HG03159 (cell line): ENCODE data around the gene RCAN2.
"Not testable (repeated sequence)": the region's sequence is repeated elsewhere in the genome, so short reads cannot be mapped to it uniquely, and the experiment has no call there.

ENCODE experiments used
- ATAC-seq: cut with Tn5 transposase; IDR thresholded peaks from one replicate; pipeline ENCODE4 v1.9.1; 2021; ENCODE audit warnings: mild to moderate bottlenecking, moderate library complexity; ENCODE audit not compliant: unreplicated experiment

RCAN2 gene

DNA sequence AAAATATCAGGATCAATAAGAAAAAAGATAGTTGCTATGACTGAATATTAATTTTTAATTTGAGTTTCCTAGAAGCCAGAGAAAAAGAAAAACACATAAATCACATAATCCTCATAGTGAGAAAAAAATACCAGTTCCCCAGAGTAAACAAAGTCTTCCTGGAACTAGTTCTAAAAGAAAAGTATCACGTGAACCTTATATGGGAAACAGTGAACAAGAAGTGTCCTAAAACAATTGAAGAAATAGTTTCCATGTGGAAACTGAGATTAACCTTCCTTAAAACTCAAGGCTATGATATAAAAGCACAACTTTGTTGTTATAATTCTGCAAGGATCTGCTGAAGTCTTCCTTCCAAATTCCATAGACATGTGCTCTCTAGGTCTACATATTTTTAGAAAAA is 50.6 kb downstream of the RCAN2 start:
- no peak for ATAC-seq

DNA sequence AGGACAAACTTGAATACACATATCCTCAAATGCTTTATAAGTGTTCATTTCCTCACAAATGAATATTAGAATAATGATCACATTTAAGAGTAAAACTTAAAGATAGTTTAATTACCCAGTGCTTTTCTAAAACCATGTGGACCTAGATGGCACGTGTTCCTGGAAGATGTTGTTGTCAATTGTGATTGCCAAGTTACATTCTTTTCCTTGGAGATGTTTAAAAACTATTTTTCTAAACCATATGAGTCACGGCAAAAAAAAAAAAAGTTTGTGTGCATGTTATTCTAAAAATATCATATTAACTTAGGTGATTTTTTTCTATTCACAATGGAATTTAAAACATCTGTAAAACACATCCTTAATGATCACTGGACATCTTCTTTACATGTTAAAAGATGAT is 51.1 kb downstream of the RCAN2 start:
- ATAC-seq: no peak

DNA sequence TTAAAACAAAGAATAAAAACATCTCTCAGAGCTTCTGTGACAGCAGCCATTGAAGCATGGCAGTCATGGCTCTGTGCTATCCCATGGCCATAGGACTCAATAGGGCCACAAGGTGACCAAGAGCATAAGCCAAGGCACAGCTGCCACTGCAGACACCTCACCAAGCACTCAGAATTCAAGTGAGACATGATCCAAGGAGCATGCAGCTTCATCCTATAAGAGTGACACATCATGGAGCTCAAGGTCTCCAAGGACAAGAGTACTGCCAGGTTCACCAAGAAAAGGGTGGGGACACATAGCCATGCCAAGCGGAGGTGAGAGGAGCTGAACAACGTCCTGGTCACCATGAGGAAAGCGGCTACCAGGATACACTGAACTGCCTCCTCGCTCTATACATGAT is 53.0 kb downstream of the RCAN2 start:
- ATAC-seq: no peak

DNA sequence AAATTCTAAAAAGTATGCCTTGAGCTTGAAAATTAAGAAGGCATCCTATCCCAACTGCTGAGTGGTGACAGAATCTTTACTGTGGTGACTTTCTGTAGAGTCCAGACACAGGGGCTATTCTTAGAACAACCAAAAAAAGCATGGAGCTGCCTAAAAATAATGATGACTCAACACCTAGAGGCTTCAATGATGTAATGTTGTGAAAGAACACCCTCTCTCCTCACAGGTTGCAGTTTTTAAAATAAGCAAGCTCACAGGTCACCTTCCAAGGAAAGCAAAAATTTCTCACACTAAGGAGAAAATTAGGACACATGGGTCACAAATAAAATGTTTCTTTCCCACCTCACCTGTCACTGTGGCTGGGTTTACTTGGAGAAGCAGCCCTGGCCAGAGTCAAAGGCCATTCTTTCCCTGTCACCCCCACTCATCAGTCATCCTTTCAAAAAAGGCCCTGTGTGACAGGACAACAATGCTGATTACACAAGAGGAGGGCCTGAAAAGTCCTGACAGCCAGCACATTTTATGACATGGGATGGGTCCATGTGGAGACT is 53.5 kb downstream of the RCAN2 start:
- no peak for ATAC-seq

DNA sequence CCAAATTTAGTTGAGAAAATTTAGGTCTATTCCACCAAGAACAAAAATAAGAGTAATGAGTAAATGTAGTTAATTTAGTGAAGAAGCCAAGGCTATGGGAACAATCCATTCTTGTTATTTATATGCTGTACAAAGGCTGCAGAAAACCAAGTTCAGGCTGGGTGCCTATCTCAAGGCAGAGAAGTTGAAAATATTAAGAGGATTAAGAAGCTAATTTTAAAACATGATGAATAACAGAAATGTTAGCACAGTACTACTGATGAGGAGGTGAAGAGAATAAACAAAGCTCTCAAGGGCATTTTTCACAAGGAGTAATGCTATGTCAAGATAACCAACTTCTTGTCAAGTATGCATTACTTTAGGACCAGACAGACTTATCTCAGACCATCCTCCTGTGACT is 68.6 kb downstream of the RCAN2 start:
- no peak for ATAC-seq

DNA sequence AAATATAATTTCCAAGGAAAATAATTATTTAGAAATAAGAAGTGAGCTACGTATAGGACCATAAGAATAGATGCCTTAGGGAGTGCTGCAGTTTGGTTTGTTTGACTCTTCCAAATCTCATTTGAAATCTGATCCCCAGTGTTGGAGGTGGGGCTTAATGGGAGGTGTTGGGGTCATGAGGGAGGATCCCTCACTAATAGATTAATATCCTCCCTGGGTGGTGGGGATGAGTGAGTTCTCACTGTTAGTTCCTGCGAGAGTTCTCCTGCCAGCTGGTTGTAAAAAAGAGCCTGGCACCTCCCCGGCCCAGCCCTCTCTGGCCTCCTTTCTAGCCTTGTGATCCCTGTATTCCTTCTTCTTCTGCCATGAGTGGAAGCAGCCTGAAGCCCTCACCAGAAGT is 69.3 kb downstream of the RCAN2 start:
- no peak for ATAC-seq

DNA sequence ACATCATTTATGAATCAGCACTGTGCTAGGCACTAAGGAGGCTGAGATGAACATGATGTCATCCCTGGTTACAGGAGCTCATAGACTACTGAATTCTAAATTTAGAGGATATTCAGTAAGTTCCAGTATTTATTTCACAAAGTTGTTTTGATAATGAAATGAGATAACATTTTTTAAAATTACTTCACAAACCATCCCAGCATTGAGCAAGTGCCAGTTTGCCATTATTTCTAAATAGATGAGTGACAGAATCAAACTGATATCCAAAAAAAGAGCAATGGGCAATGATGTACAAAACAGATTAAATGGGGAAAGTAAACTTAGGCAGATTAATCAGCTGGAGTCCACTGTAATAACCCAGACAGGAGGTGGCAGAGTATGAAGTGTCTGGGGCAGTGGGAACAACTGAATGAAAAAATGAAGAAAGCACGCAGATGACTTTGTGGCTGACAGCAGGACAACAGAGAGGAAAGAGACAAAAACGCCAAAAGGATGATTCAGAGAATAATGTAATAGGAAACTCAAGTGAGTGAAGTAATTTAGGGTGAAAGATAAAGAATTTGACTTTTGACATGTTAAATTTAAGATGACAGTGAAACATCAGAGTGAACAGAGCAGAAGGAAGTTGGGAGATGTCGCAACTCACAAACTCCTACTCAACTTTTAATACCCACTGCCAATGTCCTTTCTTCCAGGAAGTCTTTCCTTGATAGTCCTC is 70.2 kb downstream of the RCAN2 start:
- ATAC-seq: no peak

DNA sequence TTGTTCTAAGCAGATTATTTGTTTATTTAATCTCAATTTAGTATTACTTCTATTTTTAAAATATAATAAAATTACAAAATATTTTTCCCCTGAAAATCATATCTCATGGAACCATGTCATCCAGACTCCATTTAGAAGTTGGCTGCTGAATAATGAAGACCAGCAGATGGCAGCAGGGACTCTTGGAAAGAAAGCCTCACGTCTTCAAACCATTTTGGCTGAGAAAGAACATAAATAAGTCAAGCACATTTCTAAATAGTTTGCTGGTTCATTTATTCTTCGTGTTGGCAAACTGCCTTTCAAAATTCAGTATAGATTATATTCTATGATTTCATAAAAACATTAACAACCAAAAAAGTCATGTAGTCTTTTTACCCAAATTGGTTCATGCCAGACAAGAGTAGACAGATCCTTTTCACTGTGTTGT is 71.7 kb downstream of the RCAN2 start:
- ATAC-seq: no peak

DNA sequence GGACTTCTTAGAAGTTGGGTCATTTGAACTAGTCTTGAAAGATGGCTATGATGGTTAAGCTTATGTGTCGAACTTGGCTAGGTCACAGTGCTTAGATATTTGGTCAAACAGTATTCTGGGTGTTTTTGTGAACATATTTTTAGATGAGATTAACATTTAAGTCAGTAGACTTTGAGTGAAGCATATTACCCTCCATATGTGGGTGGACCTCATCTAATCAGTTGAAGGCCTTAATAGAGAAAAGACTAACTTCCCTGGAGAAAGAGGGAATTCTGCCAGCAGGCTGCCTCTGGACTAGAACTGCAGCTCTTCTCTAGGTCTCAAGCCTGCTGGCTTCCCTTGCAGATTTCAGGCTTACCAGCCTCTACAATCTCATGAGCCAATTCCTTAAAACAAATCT is 76.9 kb downstream of the RCAN2 start:
- no peak for ATAC-seq

DNA sequence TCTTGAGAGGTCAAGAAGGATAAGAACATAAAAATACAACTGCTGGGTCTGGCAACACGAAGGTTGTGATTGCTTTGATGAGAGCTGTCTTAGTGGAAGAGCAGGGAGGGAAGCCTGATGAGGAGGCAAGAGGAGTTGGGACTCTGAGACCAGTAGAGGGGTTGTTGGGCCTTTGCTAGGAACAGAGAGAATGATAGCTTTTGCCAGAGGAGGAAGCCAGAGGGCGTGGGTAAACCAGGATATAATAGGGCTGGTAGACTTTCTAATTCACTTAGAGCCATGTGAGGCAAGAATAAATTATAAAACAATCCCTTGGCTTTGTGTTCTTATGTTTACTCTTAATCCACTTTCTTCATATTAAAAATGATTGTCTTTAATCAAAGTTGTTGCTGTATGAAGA is 78.6 kb downstream of the RCAN2 start:
- no peak for ATAC-seq

DNA sequence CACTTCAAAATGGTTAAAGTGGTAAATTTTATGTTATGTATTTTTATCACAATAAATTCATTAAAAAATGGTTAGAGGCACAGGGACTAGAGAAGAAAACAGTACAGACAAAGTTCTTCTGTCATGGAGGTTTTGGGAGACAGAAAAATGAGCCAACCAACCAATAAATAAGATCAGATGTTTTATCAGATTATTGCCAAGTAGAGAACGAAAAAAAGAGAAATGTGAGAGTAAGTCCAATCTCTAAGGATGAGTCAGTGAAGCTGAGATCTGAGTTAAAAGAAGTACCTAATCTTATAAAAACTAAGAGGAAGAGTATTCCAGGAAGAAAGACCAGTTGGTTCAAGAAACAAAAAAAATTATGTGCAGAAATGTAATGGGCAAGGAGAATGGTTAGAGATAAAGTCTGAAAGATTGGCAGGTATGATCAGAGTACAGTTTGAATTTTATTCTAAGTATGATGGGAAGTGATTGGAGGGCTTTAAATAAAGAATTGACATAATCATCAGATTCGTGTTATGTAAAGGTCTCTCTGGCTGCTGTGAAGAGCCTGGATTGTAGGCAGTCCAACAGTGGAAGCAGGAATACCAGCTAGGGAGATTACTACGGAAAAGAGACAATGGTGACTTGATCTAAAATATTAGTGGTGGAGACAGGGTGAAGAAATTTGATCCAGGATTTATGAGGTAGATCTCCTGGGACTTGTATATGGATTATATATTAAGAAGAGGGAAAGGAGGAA is 79.6 kb downstream of the RCAN2 start:
- no peak for ATAC-seq

DNA sequence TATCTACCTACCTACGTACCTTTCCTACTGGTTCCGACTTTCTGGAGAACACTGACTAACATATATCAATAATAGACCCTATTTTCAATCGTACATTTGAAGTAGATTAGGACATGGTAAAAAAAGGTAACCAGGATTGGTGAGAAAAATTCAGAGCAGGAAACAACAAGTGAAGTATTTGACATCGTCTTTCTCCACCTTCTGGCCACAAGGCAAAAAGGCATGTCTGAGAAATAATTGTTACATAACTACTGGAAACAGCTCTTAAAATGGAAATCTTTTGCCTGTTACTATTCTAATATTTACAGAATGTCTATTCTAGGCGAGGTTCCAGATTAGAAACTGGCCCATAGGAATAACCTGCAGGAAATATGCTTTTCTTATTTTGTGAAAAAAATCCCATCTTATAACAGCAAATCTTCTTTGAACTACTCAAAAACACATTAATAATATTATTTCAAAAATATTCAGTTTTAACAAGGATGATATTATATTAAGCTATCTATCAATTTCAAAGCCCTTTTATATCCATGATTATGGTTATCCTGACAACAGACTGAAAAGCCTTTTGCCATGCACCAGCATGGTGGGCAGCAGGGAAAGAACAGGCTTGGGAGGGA is 80.8 kb downstream of the RCAN2 start:
- ATAC-seq: no peak

DNA sequence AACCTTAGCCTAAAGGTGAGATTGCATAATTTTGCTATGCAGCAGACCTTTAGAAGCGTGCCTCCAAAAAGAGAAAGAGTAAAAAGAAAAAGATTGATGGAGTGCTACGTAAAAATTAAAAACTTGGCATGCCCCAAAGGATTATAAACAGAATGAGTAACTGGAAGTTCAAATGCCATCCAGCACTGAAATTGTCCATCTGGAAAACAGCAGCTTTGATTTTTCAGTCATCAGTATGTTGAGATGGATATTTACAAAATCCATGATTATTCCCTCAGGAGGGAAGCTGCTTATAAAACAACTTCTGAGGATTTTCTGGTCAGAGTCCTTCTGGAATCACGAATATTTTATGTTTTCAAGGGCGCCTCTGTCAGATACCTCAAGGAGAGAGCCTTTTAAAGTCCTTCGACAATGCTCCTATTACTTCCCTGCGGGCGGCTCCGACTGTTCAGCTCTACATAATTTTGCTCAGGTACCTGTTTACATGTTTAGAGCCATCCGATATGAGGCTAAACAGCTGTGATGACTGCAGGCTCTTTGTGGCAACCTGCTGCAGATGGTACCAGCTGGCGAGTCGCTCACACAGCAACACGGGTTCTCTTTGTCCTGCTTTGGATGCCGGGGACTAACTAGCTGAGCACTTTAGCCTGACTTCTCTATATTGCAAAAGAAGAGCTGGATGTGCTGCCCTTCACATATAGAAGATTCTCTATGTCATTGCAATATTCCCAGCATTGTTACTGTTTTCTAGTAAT is 83.3 kb downstream of the RCAN2 start:
- no peak for ATAC-seq

DNA sequence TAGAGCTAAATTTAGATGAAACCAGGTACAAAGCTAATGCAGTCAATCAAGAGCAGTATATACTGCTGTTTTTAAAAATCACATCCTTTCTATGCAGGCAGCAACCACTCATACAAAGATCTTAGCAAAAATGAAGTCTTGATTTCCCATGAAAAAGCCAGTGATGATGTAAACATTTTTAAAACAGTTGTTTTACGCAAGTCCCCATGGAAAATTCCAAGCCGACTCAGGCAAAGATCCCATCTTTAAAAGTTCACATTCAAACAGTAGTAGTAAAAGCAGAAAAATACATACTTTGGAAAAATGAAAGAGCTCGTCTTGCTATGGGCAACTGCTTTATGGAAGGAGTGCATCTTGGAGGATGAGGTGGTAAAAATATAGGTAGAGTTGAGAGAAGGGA is 84.0 kb downstream of the RCAN2 start:
- ATAC-seq: no peak

DNA sequence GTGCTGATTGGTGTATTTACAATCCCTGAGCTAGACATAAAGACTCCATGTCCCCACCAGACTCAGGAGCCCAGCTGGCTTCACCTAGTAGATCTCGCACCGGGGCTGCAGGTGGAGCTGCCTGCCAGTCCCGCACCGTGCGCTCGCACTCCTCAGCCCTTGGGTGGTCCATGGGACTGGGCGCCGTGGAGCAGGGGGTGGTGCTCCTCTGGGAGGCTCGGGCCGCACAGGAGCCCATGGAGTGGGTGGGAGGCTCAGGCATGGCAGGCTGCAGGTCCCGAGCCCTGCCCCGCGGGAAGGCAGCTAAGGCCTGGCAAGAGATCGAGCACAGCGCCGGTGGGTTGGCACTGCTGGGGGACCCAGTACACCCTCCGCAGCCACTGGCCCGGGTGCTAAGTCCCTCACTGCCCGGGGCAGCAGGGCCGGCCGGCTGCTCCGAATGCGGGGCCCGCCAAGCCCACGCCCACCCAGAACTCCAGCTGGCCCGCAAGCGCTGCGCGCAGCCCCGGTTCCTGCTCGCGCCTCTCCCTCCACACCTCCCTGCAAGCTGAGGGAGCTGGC is 85.5 kb downstream of the RCAN2 start:
- ATAC-seq: not testable (repeated sequence)

DNA sequence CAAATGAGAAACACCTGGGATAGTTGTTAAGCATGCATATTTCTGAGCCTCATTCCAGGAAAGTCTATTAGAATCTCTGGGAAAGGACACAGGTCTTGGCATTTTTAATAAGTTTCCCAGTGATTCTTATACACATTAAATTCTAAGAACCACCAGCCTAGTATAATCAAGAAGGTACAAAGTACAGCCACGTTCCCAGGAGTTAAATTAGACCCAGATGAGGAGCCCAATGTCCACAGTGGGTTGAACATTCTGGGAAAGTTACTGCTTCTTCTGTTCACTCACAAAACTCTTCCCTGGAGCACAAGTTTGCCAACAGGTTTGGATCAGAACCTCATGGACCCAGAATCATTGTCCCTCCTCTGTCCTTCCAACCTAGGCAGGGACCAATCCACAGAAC is 90.4 kb downstream of the RCAN2 start:
- ATAC-seq: no peak

DNA sequence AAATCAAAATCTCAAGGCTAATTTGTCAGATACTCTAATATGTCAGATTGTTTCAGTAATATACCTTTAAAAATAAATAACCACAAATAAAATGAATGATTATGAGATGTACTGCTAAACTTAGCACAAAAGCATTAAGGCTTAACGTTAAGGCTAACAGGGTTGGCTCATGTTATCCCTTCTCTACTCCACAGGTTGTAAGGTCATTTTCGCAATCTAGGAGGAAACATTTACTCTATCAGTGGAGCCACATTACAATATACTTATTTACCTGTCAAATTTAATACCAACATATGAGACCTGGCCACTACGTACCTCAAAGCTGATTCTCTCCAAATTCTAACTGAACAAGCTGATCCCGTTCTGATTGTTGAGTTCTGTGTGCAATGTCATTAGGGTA is 95.7 kb downstream of the RCAN2 start:
- ATAC-seq: no peak

DNA sequence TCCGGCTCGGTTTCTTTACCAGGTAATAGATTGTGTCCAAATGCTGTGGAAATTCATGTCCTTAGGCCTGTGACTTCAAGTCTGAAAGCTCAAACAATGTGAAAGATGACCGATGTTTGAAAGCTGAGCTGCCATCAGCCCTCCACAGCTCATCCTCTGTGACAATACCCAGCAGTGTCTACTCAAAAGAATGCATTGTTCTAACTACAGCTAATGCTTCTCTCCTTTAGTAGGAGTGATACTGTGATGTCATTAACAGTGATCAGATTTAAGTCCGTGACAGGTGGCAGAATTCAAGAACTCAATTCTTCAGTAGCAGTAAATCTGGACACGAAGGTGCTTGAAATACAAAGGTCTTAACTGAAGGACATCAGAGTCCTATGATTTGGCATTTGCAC is 97.3 kb downstream of the RCAN2 start:
- ATAC-seq: no peak

DNA sequence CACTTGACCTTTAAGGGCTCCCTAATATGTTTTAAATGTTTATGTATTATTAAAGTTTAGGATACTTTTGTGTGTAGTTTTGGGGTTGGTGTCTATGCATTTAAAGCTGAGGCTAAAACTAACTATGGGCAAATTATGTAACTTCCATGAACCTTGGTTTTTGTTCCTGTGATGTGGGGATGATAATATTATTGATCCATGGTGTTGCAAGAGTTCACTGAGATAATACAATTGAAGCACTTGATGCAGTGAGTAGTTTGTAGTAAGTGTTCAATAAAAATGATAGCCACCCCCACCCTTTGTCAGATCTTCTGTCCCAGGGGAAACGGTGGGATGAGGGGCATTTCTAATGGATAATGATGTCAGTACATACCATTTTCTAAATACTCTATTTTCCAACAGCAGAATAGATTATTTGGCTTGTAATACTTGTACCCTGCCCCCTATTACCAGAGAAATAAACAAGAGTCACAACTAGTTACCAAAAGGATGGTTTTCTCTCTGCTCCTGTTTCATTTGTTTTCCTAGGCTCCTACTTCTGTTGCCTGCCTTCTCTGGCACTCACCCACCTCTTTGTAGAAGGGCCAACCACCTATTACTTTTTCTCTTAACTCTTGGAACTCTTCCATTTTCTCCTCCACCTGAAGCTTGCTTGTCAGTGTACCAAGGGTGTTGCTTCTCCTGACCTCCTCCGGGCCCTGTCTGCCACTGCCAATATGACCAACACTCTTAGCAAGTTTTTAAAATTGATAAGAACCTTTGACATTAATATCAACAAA is 97.9 kb downstream of the RCAN2 start:
- no peak for ATAC-seq

DNA sequence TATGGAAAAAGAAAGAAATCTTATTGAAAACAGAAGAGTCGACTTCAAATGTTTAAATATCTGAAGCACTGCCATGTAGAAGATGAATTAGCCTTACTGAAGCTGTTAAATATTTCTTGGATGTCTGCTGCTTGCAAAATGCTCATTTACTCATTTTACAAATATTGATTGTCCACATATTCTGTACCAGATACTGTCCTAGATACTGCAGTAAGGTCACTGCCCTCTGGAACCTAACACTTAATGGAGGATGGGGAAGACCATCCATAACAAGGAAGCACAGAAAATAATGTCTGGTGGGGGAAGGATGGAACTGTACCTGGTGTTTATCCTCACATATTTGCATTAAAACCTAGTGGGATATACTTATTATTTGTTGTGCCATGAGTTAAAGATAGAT is 99.0 kb downstream of the RCAN2 start:
- no peak for ATAC-seq
